HL-60 (cell line): Measurements from ENCODE around the gene TLCD1.

Experiments used
- POLR2AphosphoS5 ChIP-seq: IDR thresholded peaks from 2 replicates; pipeline ENCODE4 v1.6.1; 2012; ENCODE audit warnings: low read depth
- TF ChIP-seq, protein P1 (sequence below): IDR thresholded peaks from one replicate; pipeline ENCODE4 v1.5.1; 2011; ENCODE audit warnings: low read length, control low read depth, inconsistent platforms; ENCODE audit not compliant: insufficient read depth
- TF ChIP-seq, protein P2 (sequence below): IDR thresholded peaks from 2 replicates; pipeline ENCODE4 v1.6.1; 2012; ENCODE audit warnings: low read depth; ENCODE audit not compliant: insufficient replicate concordance

DNA sequence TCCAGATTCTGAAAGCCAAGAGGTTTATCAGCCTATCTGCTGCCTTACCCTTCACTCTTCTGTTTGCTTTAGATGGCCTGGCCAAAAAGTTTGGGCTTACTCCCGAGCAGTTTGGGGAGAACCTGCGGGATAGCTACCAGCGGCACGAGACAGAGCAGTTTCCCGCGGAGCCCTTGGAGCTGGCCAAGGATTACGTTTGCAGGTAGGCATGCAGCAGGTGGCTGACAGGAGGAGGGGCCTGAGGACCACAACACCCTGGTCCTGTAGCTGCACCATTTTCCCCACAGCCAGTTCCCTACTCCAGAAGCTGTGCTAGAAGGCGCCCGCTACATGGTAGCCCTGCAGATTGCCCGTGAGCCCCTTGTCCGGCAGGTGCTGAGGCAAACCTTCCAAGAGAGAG is 43.4 kb downstream of the TLCD1 start:
- TF ChIP-seq, protein P1, sequence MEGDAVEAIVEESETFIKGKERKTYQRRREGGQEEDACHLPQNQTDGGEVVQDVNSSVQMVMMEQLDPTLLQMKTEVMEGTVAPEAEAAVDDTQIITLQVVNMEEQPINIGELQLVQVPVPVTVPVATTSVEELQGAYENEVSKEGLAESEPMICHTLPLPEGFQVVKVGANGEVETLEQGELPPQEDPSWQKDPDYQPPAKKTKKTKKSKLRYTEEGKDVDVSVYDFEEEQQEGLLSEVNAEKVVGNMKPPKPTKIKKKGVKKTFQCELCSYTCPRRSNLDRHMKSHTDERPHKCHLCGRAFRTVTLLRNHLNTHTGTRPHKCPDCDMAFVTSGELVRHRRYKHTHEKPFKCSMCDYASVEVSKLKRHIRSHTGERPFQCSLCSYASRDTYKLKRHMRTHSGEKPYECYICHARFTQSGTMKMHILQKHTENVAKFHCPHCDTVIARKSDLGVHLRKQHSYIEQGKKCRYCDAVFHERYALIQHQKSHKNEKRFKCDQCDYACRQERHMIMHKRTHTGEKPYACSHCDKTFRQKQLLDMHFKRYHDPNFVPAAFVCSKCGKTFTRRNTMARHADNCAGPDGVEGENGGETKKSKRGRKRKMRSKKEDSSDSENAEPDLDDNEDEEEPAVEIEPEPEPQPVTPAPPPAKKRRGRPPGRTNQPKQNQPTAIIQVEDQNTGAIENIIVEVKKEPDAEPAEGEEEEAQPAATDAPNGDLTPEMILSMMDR = no peak
- no peak for TF ChIP-seq POLR2AphosphoS5
- TF ChIP-seq, protein P2, sequence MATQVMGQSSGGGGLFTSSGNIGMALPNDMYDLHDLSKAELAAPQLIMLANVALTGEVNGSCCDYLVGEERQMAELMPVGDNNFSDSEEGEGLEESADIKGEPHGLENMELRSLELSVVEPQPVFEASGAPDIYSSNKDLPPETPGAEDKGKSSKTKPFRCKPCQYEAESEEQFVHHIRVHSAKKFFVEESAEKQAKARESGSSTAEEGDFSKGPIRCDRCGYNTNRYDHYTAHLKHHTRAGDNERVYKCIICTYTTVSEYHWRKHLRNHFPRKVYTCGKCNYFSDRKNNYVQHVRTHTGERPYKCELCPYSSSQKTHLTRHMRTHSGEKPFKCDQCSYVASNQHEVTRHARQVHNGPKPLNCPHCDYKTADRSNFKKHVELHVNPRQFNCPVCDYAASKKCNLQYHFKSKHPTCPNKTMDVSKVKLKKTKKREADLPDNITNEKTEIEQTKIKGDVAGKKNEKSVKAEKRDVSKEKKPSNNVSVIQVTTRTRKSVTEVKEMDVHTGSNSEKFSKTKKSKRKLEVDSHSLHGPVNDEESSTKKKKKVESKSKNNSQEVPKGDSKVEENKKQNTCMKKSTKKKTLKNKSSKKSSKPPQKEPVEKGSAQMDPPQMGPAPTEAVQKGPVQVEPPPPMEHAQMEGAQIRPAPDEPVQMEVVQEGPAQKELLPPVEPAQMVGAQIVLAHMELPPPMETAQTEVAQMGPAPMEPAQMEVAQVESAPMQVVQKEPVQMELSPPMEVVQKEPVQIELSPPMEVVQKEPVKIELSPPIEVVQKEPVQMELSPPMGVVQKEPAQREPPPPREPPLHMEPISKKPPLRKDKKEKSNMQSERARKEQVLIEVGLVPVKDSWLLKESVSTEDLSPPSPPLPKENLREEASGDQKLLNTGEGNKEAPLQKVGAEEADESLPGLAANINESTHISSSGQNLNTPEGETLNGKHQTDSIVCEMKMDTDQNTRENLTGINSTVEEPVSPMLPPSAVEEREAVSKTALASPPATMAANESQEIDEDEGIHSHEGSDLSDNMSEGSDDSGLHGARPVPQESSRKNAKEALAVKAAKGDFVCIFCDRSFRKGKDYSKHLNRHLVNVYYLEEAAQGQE = no peak
